ENCODE data around the gene RAD54L. TPM values are rescaled to one million over a fixed set of nuclear protein-coding genes. Genes with fewer than 3 reads are reported as not detected.

RAD54L gene
- total RNA-seq, 1 experiment from 2014 or later, result 29.4 TPM

DNA sequence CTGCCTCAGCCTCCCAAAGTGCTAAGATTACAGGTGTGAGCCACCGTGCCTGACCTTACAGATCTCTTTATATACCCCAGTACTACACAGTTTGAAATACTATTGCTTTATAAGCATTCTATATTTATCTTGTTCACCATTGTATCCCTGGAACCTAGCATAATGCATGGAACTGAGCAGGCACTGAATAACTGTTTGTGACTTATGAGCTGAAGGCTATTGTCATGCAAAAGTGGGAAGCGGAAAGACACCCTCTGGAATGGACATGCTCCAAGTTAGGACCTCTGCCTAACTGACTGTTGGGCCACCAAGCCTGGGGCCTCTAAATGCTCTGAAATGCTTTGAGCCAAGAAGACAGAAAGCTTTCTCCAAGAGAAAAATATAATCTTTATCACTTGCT is 47.7 kb downstream of the RAD54L start:
- H3K4me2 ChIP-seq (ENCODE audit: low read length), result no peak overlapping the region
- POLR2A ChIA-PET (ENCODE audit: unreplicated experiment), result no interaction called here
- no peaks in the 10 kb centered on the region for H3K9me3 ChIP-seq (ENCODE audit: low read length)
- peaks cover 5% of the 10 kb centered on the region; the same call in 1 of the 2 replicates for H4K20me1 ChIP-seq (ENCODE audit: low read length)
- no peak for TF ChIP-seq EZH2phosphoT487 (IDR thresholded peaks at IDR 0.05; ENCODE audit: borderline replicate concordance, low read length)
- no TSS peak for BruUV-seq (replicated peaks)
- no peaks in the 10 kb centered on the region for H3F3A ChIP-seq (ENCODE audit: low read length, unreplicated experiment)
- peaks cover under 1% of the 10 kb centered on the region; the same call in 1 of the 2 replicates for H3K4me1 ChIP-seq (ENCODE audit: insufficient read depth, low read length)
- CTCF ChIA-PET, result no interaction called here
- no peak for ATAC-seq
- H3K27ac ChIP-seq (ENCODE audit: low read length), result no peak overlapping the region
- H3K4me3 ChIP-seq (ENCODE audit: low read length), result no peak overlapping the region
- H3K9ac ChIP-seq (ENCODE audit: low read length), result no peak overlapping the region
- DNase-seq, result no peak
- H3K27me3 ChIP-seq (ENCODE audit: low read length), result no peaks in the 10 kb centered on the region
- H3K9me2 ChIP-seq (replicated peaks; ENCODE audit: low read length), result no peaks in the 10 kb centered on the region
- peaks cover 37% of the 10 kb centered on the region for H3K79me2 ChIP-seq (ENCODE audit: low read length)
- no peak overlapping the region for H2AFZ ChIP-seq (ENCODE audit: low read length)
- peaks cover 29% of the 10 kb centered on the region for H3K36me3 ChIP-seq (ENCODE audit: low read depth, low read length)
- intact Hi-C loops (cut with micrococcal nuclease), result no loop called here

DNA sequence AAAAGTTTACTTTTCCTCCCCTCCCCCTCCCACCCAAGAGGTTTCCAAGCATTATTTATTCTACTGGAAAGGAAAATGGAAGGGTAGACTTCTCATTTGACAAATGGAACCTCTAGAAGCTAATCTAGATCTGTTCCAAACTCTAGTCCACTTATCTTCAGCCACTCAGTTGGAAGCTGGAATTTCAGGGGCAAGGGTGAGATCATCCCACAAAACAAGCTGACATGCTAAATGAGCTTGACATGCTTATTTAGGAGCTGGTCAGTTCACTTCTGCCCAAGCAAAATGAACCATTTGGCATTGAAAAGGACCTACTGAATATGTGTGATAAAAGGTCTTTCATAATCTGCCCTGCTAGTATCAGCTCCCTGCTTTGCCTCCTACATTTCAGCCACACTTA is 50.8 kb downstream of the RAD54L start:
- Histone ChIP-seq H3K27ac (ENCODE audit: low read length) (no peak overlapping the region), H3K9me2 (replicated peaks; ENCODE audit: low read length) (no peaks in the 10 kb centered on the region), H3K79me2 (ENCODE audit: low read length) (peaks cover 67% of the 10 kb centered on the region), H3F3A (ENCODE audit: low read length, unreplicated experiment) (no peaks in the 10 kb centered on the region), H3K9ac (ENCODE audit: low read length) (no peak overlapping the region), H3K4me2 (ENCODE audit: low read length) (no peak overlapping the region), H3K36me3 (ENCODE audit: low read depth, low read length) (peaks cover 24% of the 10 kb centered on the region), H4K20me1 (ENCODE audit: low read length) (peaks cover 5% of the 10 kb centered on the region; the same call in 1 of the 2 replicates), H3K27me3 (ENCODE audit: low read length) (no peaks in the 10 kb centered on the region), H3K9me3 (ENCODE audit: low read length) (no peaks in the 10 kb centered on the region), H3K4me1 (ENCODE audit: insufficient read depth, low read length) (peaks cover 8% of the 10 kb centered on the region), H2AFZ (ENCODE audit: low read length) (no peak overlapping the region), H3K4me3 (ENCODE audit: low read length) (no peak overlapping the region)
- ChIA-PET CTCF (no interaction called here), POLR2A (ENCODE audit: unreplicated experiment) (no interaction called here)
- no TSS peak for BruUV-seq (replicated peaks)
- intact Hi-C loops (cut with micrococcal nuclease), result no loop called here
- ATAC-seq (no peak), DNase-seq (no peak)
- no peak for TF ChIP-seq EZH2 (IDR thresholded peaks at IDR 0.05; ENCODE audit: low read length, unreplicated experiment)
- TF ChIP-seq, protein P1, sequence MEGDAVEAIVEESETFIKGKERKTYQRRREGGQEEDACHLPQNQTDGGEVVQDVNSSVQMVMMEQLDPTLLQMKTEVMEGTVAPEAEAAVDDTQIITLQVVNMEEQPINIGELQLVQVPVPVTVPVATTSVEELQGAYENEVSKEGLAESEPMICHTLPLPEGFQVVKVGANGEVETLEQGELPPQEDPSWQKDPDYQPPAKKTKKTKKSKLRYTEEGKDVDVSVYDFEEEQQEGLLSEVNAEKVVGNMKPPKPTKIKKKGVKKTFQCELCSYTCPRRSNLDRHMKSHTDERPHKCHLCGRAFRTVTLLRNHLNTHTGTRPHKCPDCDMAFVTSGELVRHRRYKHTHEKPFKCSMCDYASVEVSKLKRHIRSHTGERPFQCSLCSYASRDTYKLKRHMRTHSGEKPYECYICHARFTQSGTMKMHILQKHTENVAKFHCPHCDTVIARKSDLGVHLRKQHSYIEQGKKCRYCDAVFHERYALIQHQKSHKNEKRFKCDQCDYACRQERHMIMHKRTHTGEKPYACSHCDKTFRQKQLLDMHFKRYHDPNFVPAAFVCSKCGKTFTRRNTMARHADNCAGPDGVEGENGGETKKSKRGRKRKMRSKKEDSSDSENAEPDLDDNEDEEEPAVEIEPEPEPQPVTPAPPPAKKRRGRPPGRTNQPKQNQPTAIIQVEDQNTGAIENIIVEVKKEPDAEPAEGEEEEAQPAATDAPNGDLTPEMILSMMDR (conservative IDR thresholded peaks at IDR 0.05; ENCODE audit: low read depth, low read length), result no peak
- no peak for TF ChIP-seq EZH2phosphoT487 (IDR thresholded peaks at IDR 0.05; ENCODE audit: borderline replicate concordance, low read length)

DNA sequence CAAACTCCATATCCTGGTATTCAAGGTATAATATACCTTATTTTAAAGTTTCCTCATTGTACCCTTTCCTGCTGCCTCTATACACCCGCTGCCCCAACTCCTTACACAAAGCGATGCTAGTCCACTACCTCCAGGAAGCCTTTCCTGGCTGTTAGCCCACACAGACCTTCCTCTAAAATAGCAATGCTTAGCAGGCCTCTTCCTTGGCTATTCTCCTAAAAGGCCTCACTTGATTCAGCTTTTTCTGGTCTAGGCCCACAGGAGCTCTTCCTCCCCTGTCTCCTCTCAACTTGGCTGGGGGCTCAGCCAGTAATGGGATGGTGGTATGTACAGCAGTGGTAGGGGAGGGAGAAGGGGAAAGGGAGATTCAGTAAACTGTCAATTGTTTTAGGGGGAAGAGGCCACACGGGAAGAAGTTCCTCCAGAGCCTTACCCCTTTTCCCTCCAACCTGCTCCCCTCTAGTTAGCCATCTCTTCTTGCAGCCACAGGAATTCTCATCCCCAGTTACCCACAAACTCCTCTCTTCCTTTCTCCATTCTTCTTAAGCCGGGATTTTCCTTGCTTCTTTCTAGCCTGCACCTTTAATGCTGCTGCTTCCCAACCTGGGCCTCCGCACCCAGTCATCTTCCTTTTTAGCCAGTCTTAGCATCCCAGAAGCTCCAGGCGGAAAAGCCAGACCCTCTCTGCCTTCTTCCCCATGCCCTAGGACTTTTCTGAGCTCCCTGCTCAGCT is 53.3 kb downstream of the RAD54L start:
- Histone ChIP-seq H3K36me3 (ENCODE audit: low read depth, low read length) (peaks cover 21% of the 10 kb centered on the region), H3K4me1 (ENCODE audit: insufficient read depth, low read length) (peaks cover 8% of the 10 kb centered on the region), H3K4me3 (ENCODE audit: low read length) (peak overlapping the region; percentile 99), H3K9ac (ENCODE audit: low read length) (peak overlapping the region; percentile 99), H3K4me2 (ENCODE audit: low read length) (peak overlapping the region; percentile 86), H3K79me2 (ENCODE audit: low read length) (peaks cover 91% of the 10 kb centered on the region), H3K27ac (ENCODE audit: low read length) (no peak overlapping the region), H3K9me2 (replicated peaks; ENCODE audit: low read length) (no peaks in the 10 kb centered on the region), H3F3A (ENCODE audit: low read length, unreplicated experiment) (no peaks in the 10 kb centered on the region), H3K9me3 (ENCODE audit: low read length) (no peaks in the 10 kb centered on the region), H3K27me3 (ENCODE audit: low read length) (no peaks in the 10 kb centered on the region), H4K20me1 (ENCODE audit: low read length) (peaks cover 20% of the 10 kb centered on the region), H2AFZ (ENCODE audit: low read length) (peak overlapping the region; percentile 65; the same call in 1 of the 2 replicates)
- ChIA-PET POLR2A (ENCODE audit: unreplicated experiment) (no interaction called here), CTCF (no interaction called here)
- TSS peak; percentile 9 for BruUV-seq (replicated peaks)
- TF ChIP-seq EZH2phosphoT487 (IDR thresholded peaks at IDR 0.05; ENCODE audit: borderline replicate concordance, low read length) (no peak), EZH2 (IDR thresholded peaks at IDR 0.05; ENCODE audit: low read length, unreplicated experiment) (no peak)
- TF ChIP-seq, protein P1 (conservative IDR thresholded peaks at IDR 0.05; ENCODE audit: low read depth, low read length), result no peak
- peak; percentile 22 for DNase-seq
- no peak; the same call in 1 of the 2 replicates for ATAC-seq
- intact Hi-C loops (cut with micrococcal nuclease), result loop anchor here (10.0 kb wide), 1 partner anchor 56 kb away; the partner anchor contains the start of gene RAD54L

Measured in PC-3 (cell line).